Lung (tissue), 12 donors: ENCODE results near the gene TSPAN18. TPM values are rescaled to one million over a fixed set of nuclear protein-coding genes. Genes with fewer than 3 reads are reported as not detected.

Experiments used
- ATAC-seq: fragments of 200-7000 bp; cut with Tn5 transposase; one replicate; pipeline ENCODE4 v1.9.1; 2020; ENCODE audit warnings: moderate number of reproducible peaks; ENCODE audit not compliant: insufficient read depth, low FRiP score
- DNase-seq, 3 donors: peaks; one replicate each; pipeline ENCODE4 v3.0.0-alpha.2; 2013 to 2017
- H3K27ac ChIP-seq, 2 donors: one replicate each; pipeline ENCODE4 v1.5.1; 2013; ENCODE audit warnings: mild to moderate bottlenecking in 2 of 2, moderate library complexity in 2 of 2, control low read depth in 1 of 2, inconsistent platforms in 1 of 2, low read depth in 1 of 2, low read length in 1 of 2
- H3K27me3 ChIP-seq, 3 donors: one replicate each; pipeline ENCODE4 v1.5.1; 2013; ENCODE audit warnings: low read length in 2 of 3; ENCODE audit not compliant: control insufficient read depth in 3 of 3, insufficient read depth in 3 of 3
- H3K36me3 ChIP-seq, 4 donors: one replicate each; pipeline ENCODE4 v1.5.1; 2013; ENCODE audit warnings: low read length in 4 of 4, mild to moderate bottlenecking in 1 of 4, moderate library complexity in 1 of 4; ENCODE audit not compliant: control insufficient read depth in 4 of 4, insufficient read depth in 4 of 4
- H3K4me1 ChIP-seq, 5 donors: one replicate each; pipeline ENCODE4 v1.5.1; 2013; ENCODE audit warnings: low read length in 5 of 5, mild to moderate bottlenecking in 2 of 5, moderate library complexity in 1 of 5; ENCODE audit not compliant: control insufficient read depth in 5 of 5, insufficient read depth in 5 of 5
- H3K4me3 ChIP-seq: one replicate; pipeline ENCODE4 v1.5.1; 2013; ENCODE audit warnings: mild to moderate bottlenecking, control low read depth, moderate library complexity
- H3K9ac ChIP-seq, 2 donors: one replicate each; pipeline ENCODE4 v1.5.1; 2013; ENCODE audit warnings: low read length in 2 of 2, control low read depth in 1 of 2; ENCODE audit not compliant: insufficient read depth in 1 of 2
- H3K9me3 ChIP-seq, 4 donors: one replicate each; pipeline ENCODE4 v1.5.1; 2013; ENCODE audit warnings: low read length in 3 of 4, mild to moderate bottlenecking in 1 of 4, moderate library complexity in 1 of 4; ENCODE audit not compliant: control insufficient read depth in 4 of 4, insufficient read depth in 3 of 4
- WGBS, 2 donors: extraction: QIAGEN DNeasy Blood & Tissue Kit; methylation state at CpG; one replicate each; pipeline ENCODE4 v1.1.7; 2013; 5-methylcytosine and 5-hydroxymethylcytosine counted together
- polyA plus RNA-seq, 2 donors: library from polyadenylated mRNA; stranded (reverse); fragments of 200-250 nt; gene quantifications; one replicate each; pipeline ENCODE4 v1.2.1, GENCODE V29; 2013
- total RNA-seq, 2 donors: library from RNA; depleted of rRNA in 1 of 2; stranded (reverse); fragments of >200 nt in 1 of 2; gene quantifications; one replicate each; pipeline ENCODE4 v1.2.1, GENCODE V29; 2014 to 2021
- TF ChIP-seq, protein P1 (sequence below): IDR thresholded peaks from 2 replicates; pipeline ENCODE4 v1.5.1; 2012; ENCODE audit warnings: mild to moderate bottlenecking; ENCODE audit errors: control extremely low read depth, extremely low read depth
- donor health status: control.
- donor health status: control.
- donor health status: Bipolar disorder and iron deficiency.
- donor health status: healthy.
- donor health status: DM: yes; HTN: yes; CAD: no.

Gene TSPAN18
- total and polyA plus RNA-seq, 4 donors = 8.3 to 40.7 (median 21.4) TPM

DNA sequence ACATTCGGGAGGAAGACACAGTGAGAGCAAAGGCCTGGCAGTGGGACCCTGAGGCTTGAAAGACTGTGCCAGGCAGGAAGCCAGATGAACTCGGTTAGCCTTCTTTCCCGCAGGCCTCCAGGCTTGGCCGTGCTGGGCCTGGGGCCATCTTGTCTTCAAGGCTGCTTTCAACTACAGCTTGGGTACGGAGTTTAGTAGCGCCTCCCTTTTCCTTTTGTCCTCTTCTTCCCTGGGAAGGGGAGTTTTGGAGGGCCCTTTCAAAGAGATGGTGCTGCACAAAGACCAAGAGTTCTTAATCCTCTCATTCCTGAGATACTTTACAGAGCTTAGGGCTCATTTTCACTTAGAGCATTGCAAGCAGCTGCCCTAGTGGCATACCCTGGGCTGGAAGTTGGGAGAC lies 136.5 kb downstream of the TSPAN18 start:
- Histone ChIP-seq H3K4me3 (no peak overlapping the region), H3K9me3 (no peaks in the 10 kb centered on the region), H3K27me3 (no peaks in the 10 kb centered on the region), H3K27ac (no peak overlapping the region), H3K4me1 (peaks cover 0 to 9% (median 0%) of the 10 kb centered on the region in 5 donors), H3K9ac (no peak overlapping the region), H3K36me3 (no peaks in the 10 kb centered on the region)
- TF ChIP-seq, protein P1, sequence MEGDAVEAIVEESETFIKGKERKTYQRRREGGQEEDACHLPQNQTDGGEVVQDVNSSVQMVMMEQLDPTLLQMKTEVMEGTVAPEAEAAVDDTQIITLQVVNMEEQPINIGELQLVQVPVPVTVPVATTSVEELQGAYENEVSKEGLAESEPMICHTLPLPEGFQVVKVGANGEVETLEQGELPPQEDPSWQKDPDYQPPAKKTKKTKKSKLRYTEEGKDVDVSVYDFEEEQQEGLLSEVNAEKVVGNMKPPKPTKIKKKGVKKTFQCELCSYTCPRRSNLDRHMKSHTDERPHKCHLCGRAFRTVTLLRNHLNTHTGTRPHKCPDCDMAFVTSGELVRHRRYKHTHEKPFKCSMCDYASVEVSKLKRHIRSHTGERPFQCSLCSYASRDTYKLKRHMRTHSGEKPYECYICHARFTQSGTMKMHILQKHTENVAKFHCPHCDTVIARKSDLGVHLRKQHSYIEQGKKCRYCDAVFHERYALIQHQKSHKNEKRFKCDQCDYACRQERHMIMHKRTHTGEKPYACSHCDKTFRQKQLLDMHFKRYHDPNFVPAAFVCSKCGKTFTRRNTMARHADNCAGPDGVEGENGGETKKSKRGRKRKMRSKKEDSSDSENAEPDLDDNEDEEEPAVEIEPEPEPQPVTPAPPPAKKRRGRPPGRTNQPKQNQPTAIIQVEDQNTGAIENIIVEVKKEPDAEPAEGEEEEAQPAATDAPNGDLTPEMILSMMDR = no peak
- ATAC-seq = no peak
- no peak for DNase-seq
- WGBS, 2 donors = 88 to 91% methylated on average over 6 of the region's 6 CpGs

DNA sequence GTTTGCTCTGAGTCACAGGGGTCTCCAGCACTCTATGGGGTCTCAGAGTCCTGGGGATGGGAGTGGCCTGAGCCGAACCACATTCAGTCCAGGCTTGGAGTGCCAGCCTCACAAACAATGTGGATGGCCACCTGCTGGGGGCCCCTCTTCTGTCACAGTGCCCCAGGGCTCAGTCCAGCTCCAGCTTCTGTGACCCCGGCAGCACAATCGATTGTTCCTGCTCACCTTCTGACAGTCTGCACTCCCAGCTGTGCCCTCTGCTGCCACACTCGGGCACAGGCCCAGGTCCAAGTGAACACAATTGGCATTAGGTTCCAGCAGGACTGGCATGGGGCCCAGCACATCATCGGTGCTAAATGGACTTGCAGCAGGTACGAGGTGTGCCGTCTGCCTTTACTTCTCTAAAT lies 139.1 kb downstream of the TSPAN18 start:
- no peaks in the 10 kb centered on the region for H3K9me3 ChIP-seq
- no peak for ATAC-seq
- no peaks in the 10 kb centered on the region for H3K36me3 ChIP-seq
- WGBS, 2 donors = 58 to 77% methylated on average over 7 of the region's 7 CpGs
- no peak overlapping the region for H3K27ac ChIP-seq
- H3K27me3 ChIP-seq = no peaks in the 10 kb centered on the region
- TF ChIP-seq, protein P1 = no peak
- H3K4me3 ChIP-seq = no peak overlapping the region
- peaks cover 0 to 6% (median 0%) of the 10 kb centered on the region in 5 donors for H3K4me1 ChIP-seq
- no peak overlapping the region for H3K9ac ChIP-seq
- no peak for DNase-seq

DNA sequence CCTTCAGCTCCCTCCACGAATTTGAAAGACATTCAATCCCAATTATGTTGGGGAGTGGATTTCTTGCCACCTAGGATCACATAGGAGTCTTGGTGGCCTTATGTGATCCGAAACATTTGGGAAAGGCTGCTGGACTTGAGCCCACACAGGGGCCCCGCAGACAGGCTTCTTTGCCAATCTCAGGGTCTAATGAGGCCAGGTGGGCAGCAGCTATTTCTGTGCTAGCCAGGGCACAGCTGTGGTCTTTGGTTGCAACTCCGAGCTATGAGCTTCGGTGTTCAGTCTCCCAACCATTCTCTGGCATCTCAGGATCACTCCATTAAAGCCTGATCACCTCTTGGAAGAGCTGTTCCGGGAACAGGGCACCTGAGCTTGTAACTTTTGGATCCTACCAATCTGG lies 139.5 kb downstream of the TSPAN18 start:
- H3K27me3 ChIP-seq = no peaks in the 10 kb centered on the region
- TF ChIP-seq, protein P1 = no peak
- no peak overlapping the region for H3K4me3 ChIP-seq
- no peak overlapping the region for H3K27ac ChIP-seq
- DNase-seq (no peak), ATAC-seq (no peak)
- no peaks in the 10 kb centered on the region for H3K36me3 ChIP-seq
- no peak overlapping the region for H3K9ac ChIP-seq
- H3K4me1 ChIP-seq = peaks cover 0 to 6% (median 0%) of the 10 kb centered on the region in 5 donors
- WGBS, 2 donors = 82 to 88% methylated on average over 6 of the region's 6 CpGs
- no peaks in the 10 kb centered on the region for H3K9me3 ChIP-seq

DNA sequence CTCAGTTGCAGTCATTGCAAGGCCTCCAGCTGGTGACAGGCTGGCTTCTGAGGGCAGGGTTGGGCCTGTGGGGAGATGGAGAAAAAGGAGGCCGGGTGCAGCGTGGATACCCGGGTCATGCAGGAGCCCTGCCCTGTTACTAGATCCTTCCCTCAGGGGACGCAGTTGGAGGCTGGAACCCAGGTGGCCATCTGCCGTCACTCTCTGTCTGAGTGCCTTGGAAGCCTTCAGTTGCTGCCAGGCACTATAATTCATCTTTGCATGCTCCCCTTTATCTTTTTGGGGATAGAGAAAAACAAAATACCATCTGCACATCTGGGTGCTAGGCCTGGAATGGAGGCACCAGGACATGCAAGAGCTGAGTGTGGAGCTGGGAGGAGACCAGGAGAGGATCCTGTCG lies 141.3 kb downstream of the TSPAN18 start:
- no peaks in the 10 kb centered on the region for H3K27me3 ChIP-seq
- 94 to 95% methylated on average over 6 of the region's 6 CpGs for WGBS, 2 donors
- no peak overlapping the region for H3K27ac ChIP-seq
- DNase-seq (no peak), ATAC-seq (no peak)
- H3K9ac ChIP-seq = no peak overlapping the region
- no peaks in the 10 kb centered on the region for H3K4me1 ChIP-seq
- H3K36me3 ChIP-seq = no peaks in the 10 kb centered on the region
- H3K9me3 ChIP-seq = no peaks in the 10 kb centered on the region
- H3K4me3 ChIP-seq = no peak overlapping the region
- TF ChIP-seq, protein P1 = no peak
